ENCODE data around the gene HNRNPH3. TPM values are rescaled to one million over a fixed set of nuclear protein-coding genes. Genes with fewer than 3 reads are reported as not detected.
A peak's percentile ranks its signal among the peaks of the same experiment; 100 is the strongest.

The HNRNPH3 gene
- total and polyA plus RNA-seq, 11 donors, result 23.7 to 140 (median 87.7) TPM

DNA sequence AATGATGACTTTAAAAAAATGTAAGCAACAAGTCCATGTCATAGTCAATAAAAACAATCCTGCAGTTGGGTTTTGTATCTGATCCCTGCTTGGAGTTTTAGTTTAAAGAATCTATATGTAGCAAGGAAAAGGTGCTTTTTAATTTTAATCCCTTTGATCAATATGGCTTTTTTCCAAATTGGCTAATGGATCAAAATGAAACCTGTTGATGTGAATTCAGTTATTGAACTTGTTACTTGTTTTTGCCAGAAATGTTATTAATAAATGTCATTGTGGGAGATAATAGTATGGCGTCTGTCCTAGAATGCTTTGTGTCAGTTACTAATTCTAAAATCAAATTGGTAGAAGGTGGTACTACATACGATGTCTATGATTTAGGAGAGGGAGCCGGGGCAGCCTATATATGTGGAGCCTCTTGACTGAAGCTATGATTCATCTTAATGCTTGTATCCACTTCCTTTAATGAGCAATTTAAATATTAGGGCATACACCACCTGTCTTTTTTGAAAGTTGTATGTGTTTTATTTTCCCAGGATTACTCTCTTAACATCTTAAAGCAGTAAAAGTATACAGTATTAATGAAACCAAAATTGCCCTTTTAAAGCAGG is 11.1 kb downstream of the HNRNPH3 start:
- Histone ChIP-seq H3K4me1 (peaks cover 0 to 12% (median 7%) of the 10 kb centered on the region in 12 donors), H3K4me3 (no peak overlapping the region), H3K27me3 (no peaks in the 10 kb centered on the region), H3K9me3 (no peaks in the 10 kb centered on the region), H3K27ac (no peak overlapping the region), H3K36me3 (peaks cover 0 to 100% (median 88%) of the 10 kb centered on the region in 9 donors)
- no peak for ATAC-seq
- intact Hi-C loops (cut with DNase I), result loop anchor here in 2 of 10 donors (10.0 kb wide), 1 partner anchor 52 kb away; no protein-coding TSS in a partner anchor
- WGBS, 4 donors, result 85 to 92% (median 90%) methylated on average over 3 of the region's 3 CpGs
- TF ChIP-seq, protein P1, sequence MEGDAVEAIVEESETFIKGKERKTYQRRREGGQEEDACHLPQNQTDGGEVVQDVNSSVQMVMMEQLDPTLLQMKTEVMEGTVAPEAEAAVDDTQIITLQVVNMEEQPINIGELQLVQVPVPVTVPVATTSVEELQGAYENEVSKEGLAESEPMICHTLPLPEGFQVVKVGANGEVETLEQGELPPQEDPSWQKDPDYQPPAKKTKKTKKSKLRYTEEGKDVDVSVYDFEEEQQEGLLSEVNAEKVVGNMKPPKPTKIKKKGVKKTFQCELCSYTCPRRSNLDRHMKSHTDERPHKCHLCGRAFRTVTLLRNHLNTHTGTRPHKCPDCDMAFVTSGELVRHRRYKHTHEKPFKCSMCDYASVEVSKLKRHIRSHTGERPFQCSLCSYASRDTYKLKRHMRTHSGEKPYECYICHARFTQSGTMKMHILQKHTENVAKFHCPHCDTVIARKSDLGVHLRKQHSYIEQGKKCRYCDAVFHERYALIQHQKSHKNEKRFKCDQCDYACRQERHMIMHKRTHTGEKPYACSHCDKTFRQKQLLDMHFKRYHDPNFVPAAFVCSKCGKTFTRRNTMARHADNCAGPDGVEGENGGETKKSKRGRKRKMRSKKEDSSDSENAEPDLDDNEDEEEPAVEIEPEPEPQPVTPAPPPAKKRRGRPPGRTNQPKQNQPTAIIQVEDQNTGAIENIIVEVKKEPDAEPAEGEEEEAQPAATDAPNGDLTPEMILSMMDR (IDR thresholded peaks at IDR 0.05), result no peak
- no peak for TF ChIP-seq POLR2A (IDR thresholded peaks at IDR 0.05)
- no peak for DNase-seq

- Histone ChIP-seq H3K27ac (no peak overlapping the region), H3K27me3 (no peaks in the 10 kb centered on the region), H3K36me3 (peaks cover 0 to 97% (median 79%) of the 10 kb centered on the region in 9 donors), H3K4me1 (peaks cover 0 to 3% (median 0%) of the 10 kb centered on the region in 12 donors), H3K4me3 (no peak overlapping the region), H3K9me3 (no peaks in the 10 kb centered on the region)
- ATAC-seq, result no peak
- DNase-seq, result no peak
- WGBS, 4 donors, result 80 to 95% (median 91%) methylated on average over 4 of the region's 4 CpGs
- no peak for TF ChIP-seq POLR2A (IDR thresholded peaks at IDR 0.05)
- TF ChIP-seq, protein P1 (IDR thresholded peaks at IDR 0.05), result no peak
- intact Hi-C loops (cut with DNase I), result loop anchor here in 3 of 10 donors (5.0 to 10.0 kb wide), 3 partner anchors 49 to 133 kb away; no protein-coding TSS in a partner anchor
Observed at GRCh38 chr10:68345621-68346020, 13.8 kb downstream of the HNRNPH3 start.

GRCh38 chr10:68346774-68347173 is 14.9 kb downstream of the HNRNPH3 start:
- TF ChIP-seq POLR2A (IDR thresholded peaks at IDR 0.05), result no peak
- TF ChIP-seq, protein P1 (IDR thresholded peaks at IDR 0.05), result no peak
- Histone ChIP-seq H3K4me1 (peaks cover 0 to 3% (median 0%) of the 10 kb centered on the region in 12 donors), H3K27me3 (no peaks in the 10 kb centered on the region), H3K36me3 (peaks cover 0 to 97% (median 79%) of the 10 kb centered on the region in 9 donors), H3K4me3 (no peak overlapping the region), H3K9me3 (no peaks in the 10 kb centered on the region), H3K27ac (no peak overlapping the region)
- no peak for DNase-seq
- WGBS, 4 donors, result 81 to 95% (median 88%) methylated on average over 4 of the region's 4 CpGs
- no peak for ATAC-seq
- intact Hi-C loops (cut with DNase I), result loop anchor here in 3 of 10 donors (5.0 to 10.0 kb wide), 3 partner anchors 48 to 134 kb away; no protein-coding TSS in a partner anchor

- H3K4me3 ChIP-seq, result no peak overlapping the region
- no peak overlapping the region for H3K27ac ChIP-seq
- TF ChIP-seq, protein P1 (IDR thresholded peaks at IDR 0.05), result peak; percentile 41 to 69 (median 52)
- no peak for TF ChIP-seq POLR2A (IDR thresholded peaks at IDR 0.05)
- H3K9me3 ChIP-seq, result no peaks in the 10 kb centered on the region
- no peaks in the 10 kb centered on the region for H3K27me3 ChIP-seq
- intact Hi-C loops (cut with DNase I), result loop anchor here in 3 of 10 donors (5.0 to 10.0 kb wide), 3 partner anchors 46 to 136 kb away; no protein-coding TSS in a partner anchor
- no peaks in the 10 kb centered on the region for H3K4me1 ChIP-seq
- H3K36me3 ChIP-seq, result peaks cover 0 to 97% (median 79%) of the 10 kb centered on the region in 9 donors
- DNase-seq (no peak), ATAC-seq (peak in 2 of 4 donors; percentile 45 to 56)
- 60 to 84% (median 67%) methylated on average over 2 of the region's 2 CpGs for WGBS, 4 donors
Observed at GRCh38 chr10:68348265-68348741, 16.4 kb downstream of the HNRNPH3 start.

Measured in heart left ventricle (tissue), 16 donors.